AG04449 (cell line): Measurements from ENCODE around the gene AP3S2.
A peak's percentile ranks its signal among the peaks of the same experiment; 100 is the strongest.

Experiments used
- CTCF ChIA-PET: fragments of 350-600 bp; formaldehyde crosslinking; extraction: SDS; loops from one replicate; lab custom pipeline; 2021; ENCODE audit warnings: antibody characterized with exemption; lab: Yijun Ruan, JAX
- POLR2A ChIA-PET: fragments of 400-600, 350-600 bp; formaldehyde crosslinking; extraction: SDS; loops from one replicate; lab custom pipeline; 2020; ENCODE audit warnings: antibody characterized with exemption, inconsistent platforms; lab: Yijun Ruan, JAX
- DNase-seq: peaks from one replicate; pipeline ENCODE4 v3.0.0-alpha.2; 2010; ENCODE audit warnings: low read depth, low spot score
- H3K4me3 ChIP-seq: 2 replicates; pipeline ENCODE4 v1.5.1; 2011; ENCODE audit warnings: low read depth, mild to moderate bottlenecking, control low read depth, low read length
- TF ChIP-seq, protein P1 (sequence below): IDR thresholded peaks from one replicate; pipeline ENCODE4 v1.5.1; 2011; ENCODE audit warnings: mild to moderate bottlenecking, moderate library complexity, low read length, control low read depth, inconsistent platforms; ENCODE audit not compliant: insufficient read depth; ENCODE audit errors: missing control alignments

AP3S2 gene

DNA sequence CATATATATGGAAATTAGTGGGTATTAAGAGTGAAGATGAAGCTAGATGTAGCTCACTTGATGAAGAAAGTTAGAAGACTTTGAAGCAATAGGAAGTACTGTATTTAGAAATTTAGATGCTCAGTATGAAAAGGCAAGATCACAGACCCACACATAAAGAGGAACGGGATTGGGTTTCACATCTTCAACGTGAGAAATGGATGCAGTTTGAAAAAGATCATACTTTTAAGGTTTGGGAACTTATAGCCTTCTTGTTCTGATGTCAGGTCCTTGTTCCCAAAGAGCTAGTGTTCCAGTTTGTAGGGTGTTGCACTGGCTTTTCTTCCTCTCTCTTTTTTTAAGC is 16.7 kb downstream of the AP3S2 start:
- ChIA-PET CTCF (interaction anchor here (0.6 to 9.3 kb wide), 11 partner anchors 11 to 344 kb away, joined by 3 to 842 read pairs (median 6); partner anchors contain the start of genes ANPEP, MESP1 and MESP2), POLR2A (no interaction called here)
- H3K4me3 ChIP-seq: no peak overlapping the region
- TF ChIP-seq, protein P1, sequence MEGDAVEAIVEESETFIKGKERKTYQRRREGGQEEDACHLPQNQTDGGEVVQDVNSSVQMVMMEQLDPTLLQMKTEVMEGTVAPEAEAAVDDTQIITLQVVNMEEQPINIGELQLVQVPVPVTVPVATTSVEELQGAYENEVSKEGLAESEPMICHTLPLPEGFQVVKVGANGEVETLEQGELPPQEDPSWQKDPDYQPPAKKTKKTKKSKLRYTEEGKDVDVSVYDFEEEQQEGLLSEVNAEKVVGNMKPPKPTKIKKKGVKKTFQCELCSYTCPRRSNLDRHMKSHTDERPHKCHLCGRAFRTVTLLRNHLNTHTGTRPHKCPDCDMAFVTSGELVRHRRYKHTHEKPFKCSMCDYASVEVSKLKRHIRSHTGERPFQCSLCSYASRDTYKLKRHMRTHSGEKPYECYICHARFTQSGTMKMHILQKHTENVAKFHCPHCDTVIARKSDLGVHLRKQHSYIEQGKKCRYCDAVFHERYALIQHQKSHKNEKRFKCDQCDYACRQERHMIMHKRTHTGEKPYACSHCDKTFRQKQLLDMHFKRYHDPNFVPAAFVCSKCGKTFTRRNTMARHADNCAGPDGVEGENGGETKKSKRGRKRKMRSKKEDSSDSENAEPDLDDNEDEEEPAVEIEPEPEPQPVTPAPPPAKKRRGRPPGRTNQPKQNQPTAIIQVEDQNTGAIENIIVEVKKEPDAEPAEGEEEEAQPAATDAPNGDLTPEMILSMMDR: no peak
- DNase-seq: no peak

DNA sequence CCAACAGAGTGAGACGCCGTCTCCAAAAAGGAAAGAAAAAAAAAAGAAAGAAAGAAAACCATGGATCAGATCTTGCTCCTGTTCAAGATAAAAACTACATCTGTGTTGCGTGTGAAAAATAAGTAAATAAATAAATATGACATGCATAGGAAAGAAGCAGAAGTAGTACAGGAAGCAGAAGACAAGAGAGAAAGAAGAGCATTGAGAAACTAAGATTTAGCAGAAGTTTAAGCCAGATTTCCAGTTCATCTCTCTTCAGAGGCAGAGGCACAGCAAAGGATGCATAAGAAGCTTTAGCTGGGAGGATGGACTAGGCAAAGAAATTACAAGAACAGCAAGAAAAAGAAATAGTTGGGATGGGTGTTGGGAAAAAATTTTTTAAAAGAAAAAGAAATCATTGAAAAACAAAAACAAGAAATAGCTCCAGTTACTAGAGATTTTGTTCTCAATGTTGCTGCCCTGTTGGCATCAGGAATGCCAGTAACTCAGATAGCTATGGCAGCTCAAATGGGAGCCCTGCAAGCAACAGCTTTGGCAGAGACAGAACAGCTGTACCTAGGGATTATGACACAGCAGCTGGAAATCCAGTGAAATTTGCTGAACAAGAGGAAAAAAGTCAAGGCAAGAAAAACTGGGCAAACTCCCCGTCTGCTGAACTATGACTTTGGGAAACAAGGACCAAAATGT is 17.3 kb downstream of the AP3S2 start:
- POLR2A ChIA-PET: interaction anchor here (0.7 kb wide), 1 partner anchor 218 kb away, joined by 5 read pairs; no protein-coding TSS in a partner anchor
- DNase-seq: no peak
- no peak overlapping the region for H3K4me3 ChIP-seq
- CTCF ChIA-PET: interaction anchor here (0.6 to 9.3 kb wide), 14 partner anchors 12 to 345 kb away, joined by 3 to 842 read pairs (median 6); partner anchors contain the start of genes ANPEP, MESP1 and MESP2
- TF ChIP-seq, protein P1: no peak

DNA sequence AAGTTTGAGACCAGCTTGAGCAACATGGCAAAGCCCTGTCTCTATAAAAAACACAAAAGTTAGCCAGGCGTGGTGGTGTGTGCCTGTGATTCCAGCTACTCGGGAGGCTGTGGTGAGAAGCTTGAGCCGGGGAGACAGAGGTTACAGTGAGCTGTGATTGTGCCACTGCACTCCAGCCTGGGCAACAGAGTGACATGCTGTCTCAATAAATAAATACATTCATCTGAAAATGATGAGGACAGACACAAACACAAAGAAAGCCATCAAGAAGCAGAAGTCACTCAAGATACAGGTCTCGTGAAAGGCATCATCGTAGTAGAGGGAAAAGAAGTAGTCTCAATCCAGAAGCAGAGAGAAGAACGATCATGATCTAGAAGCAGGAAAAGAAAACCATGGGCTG is 18.1 kb downstream of the AP3S2 start:
- TF ChIP-seq, protein P1: no peak
- H3K4me3 ChIP-seq: no peak overlapping the region
- CTCF ChIA-PET: interaction anchor here (0.7 to 9.3 kb wide), 20 partner anchors 12 to 213 kb away, joined by 3 to 842 read pairs (median 8); partner anchors contain the start of genes MESP1 and MESP2
- DNase-seq: no peak
- POLR2A ChIA-PET: no interaction called here

DNA sequence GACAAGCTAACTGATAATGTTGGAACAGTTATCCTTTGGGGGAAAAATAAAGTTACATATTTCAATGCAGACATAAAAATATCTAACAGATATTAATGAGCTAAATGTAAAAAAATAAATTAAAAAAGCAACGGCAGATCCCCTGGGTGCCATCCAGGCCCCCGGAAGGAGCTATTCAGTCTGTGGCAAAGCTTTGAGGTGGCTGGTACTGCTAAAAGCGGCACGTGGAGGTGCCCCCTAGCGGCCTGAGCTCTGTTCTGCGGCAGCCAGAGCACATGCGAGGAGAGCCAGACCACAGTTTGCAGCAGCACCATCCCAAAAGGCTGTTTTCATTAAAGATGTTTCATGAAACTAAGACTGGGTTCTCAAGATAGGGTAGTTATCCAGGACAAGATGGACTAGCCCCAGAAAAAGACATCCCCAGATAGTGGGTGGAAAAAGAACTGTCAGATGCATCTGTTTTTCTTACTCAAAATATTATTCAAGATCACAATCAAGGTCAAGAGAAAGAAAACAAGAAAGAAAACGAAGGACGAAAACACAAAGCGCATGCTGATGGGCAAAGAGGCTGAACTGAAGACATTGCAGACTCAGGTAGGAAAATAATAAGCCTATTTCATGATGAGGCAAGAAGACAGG is 18.7 kb downstream of the AP3S2 start:
- no peak overlapping the region for H3K4me3 ChIP-seq
- ChIA-PET CTCF (interaction anchor here (0.7 to 9.3 kb wide), 52 partner anchors 8 to 254 kb away, joined by 3 to 842 read pairs (median 5); partner anchors contain the start of genes ANPEP, AP3S2, ARPIN and MESP1), POLR2A (interaction anchor here (0.8 to 1.2 kb wide), 3 partner anchors 11 to 60 kb away, joined by 3 to 8 read pairs (median 4); partner anchors contain the start of gene ANPEP)
- TF ChIP-seq, protein P1: peak; percentile 99
- DNase-seq: no peak

DNA sequence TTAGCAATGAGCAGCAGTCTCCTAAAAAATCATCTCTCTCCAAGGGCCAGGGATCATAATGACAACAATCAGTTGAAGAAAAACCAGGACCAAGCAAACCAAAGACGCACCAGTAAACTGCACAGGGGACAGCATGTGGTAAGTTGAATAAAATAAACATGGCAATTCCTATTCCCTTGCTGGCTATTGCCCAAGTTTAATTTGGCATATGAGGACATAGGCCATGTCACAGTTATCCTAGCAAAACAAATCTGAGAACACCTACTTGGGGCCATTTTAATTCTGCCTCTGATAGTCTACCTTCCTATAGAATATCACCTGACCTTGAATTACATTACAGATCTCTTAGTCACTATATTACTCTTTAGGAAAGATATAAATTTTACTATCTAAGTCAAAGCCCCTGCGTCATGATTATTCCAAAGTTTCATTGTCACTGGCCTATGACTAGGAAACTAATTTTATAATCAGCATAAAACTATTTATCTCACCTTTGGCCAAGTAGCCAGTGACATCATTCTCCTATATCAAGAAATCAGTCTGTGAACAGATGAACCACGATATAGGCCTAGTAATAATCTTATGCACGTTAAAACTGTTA is 23.0 kb downstream of the AP3S2 start:
- TF ChIP-seq, protein P1: no peak
- ChIA-PET POLR2A (no interaction called here), CTCF (interaction anchor here (1.5 to 9.3 kb wide), 3 partner anchors 9 to 116 kb away, joined by 4 to 842 read pairs (median 147); partner anchors contain the start of gene MESP1)
- H3K4me3 ChIP-seq: no peak overlapping the region
- DNase-seq: no peak
